T follicular helper cell (primary cell): ENCODE data around the gene FBXO46.
"Not testable (repeated sequence)": the region's sequence is repeated elsewhere in the genome, so short reads cannot be mapped to it uniquely, and the experiment has no call there.

Source experiments
- DNase-seq: peaks from one replicate; pipeline ENCODE4 v3.0.0-alpha.2; 2020; ENCODE audit warnings: low read depth

FBXO46 gene

GRCh38 chr19:45728683-45729082 lies 2.0 kb downstream of the FBXO46 start:
- not testable (repeated sequence) for DNase-seq

- not testable (repeated sequence) for DNase-seq
Measured at GRCh38 chr19:45720065-45720464, 10.6 kb downstream of the FBXO46 start.

- no peak for DNase-seq
Measured at GRCh38 chr19:45717983-45718650, 12.6 kb downstream of the FBXO46 start.

GRCh38 chr19:45717131-45717982 lies 13.3 kb downstream of the FBXO46 start:
- DNase-seq: peak; percentile 96

- DNase-seq: no peak
Measured at GRCh38 chr19:45716359-45717130, 14.2 kb downstream of the FBXO46 start.

GRCh38 chr19:45715139-45715538 lies 15.6 kb downstream of the FBXO46 start:
- no peak for DNase-seq

GRCh38 chr19:45713141-45713540 lies 17.6 kb downstream of the FBXO46 start:
- no peak for DNase-seq

GRCh38 chr19:45712699-45713067 lies 18.0 kb downstream of the FBXO46 start:
- no peak for DNase-seq

- no peak for DNase-seq
Measured at GRCh38 chr19:45711851-45712698, 18.6 kb downstream of the FBXO46 start.

- no peak for DNase-seq
Measured at GRCh38 chr19:45710356-45711130, 20.2 kb downstream of the FBXO46 start.

GRCh38 chr19:45705710-45706415 lies 24.8 kb downstream of the FBXO46 start:
- DNase-seq: no peak

GRCh38 chr19:45705115-45705514 lies 25.6 kb downstream of the FBXO46 start:
- DNase-seq: no peak

- no peak for DNase-seq
Measured at GRCh38 chr19:45701676-45702075, 29.0 kb downstream of the FBXO46 start.

GRCh38 chr19:45693106-45693788 lies 37.4 kb downstream of the FBXO46 start:
- DNase-seq: peak; percentile 60

GRCh38 chr19:45692187-45693105 lies 38.2 kb downstream of the FBXO46 start, which contains the start of gene QPCTL:
TSS of gene QPCTL (plus strand) at chr19:45692666. CDS start at chr19:45692704, 38 bp downstream.
- peak; percentile 95 for DNase-seq

- peak; percentile 87 for DNase-seq
Measured at GRCh38 chr19:45691516-45692186, 39.0 kb downstream of the FBXO46 start, which contains the start of gene SNRPD2. TSS of gene SNRPD2 (minus strand) at chr19:45691953. CDS start at chr19:45691888, 65 bp downstream.

- no peak for DNase-seq
Measured at GRCh38 chr19:45687599-45687998, 43.1 kb downstream of the FBXO46 start.

GRCh38 chr19:45685045-45685444 lies 45.7 kb downstream of the FBXO46 start:
- DNase-seq: not testable (repeated sequence)
